ENCODE results near the gene NES.
A peak's percentile ranks its signal among the peaks of the same experiment; 100 is the strongest.

Gene NES

DNA sequence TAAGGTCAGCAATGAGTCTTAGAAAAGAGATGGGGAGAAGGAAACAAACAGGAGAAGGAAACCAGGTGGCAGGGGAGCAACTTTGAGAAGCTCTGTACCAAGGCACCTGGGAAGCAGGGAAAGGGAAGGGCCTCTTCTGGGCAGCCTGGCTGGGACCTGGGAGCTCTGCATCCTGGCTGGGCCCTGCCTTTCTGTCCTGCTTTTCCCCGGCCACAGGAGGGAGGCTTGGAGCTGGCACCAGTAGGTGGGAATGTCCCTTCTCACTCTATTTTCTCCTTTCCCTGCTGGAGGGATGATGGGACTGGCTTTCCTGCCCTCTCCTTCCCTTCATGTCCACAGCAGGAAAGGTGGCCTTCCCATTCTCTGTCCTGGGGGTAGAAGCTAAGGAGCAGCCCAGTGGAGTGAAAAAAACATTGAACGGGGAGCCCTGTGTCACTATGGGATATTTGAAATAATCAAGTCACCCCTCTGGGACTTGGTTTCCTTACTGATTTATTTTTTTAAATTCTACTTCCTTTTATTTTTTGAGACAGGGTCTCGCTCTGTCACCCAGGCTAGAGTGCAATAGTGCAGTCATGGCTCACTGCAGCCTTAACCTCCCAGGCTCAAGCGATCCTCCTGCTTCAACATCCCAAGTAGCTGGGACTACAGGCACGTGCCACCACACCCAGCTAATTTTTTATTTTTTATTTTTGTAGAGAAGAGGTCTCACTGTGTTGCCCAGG, 5.1 kb upstream of the NES start:
- H3K4me1 ChIP-seq = no peaks in the 10 kb centered on the region
- H3K79me2 ChIP-seq = no peaks in the 10 kb centered on the region
- H3K27ac ChIP-seq = no peak overlapping the region
- no peak overlapping the region for H3K9ac ChIP-seq
- H3K36me3 ChIP-seq (ENCODE audit: control insufficient read depth, insufficient read depth, low read length) = no peaks in the 10 kb centered on the region
- no peaks in the 10 kb centered on the region for H3K9me3 ChIP-seq (ENCODE audit: control insufficient read depth, low read length)
- H3K27me3 ChIP-seq (ENCODE audit: control insufficient read depth, insufficient read depth, low read length) = peaks cover 8% of the 10 kb centered on the region
- TF ChIP-seq, protein P1, sequence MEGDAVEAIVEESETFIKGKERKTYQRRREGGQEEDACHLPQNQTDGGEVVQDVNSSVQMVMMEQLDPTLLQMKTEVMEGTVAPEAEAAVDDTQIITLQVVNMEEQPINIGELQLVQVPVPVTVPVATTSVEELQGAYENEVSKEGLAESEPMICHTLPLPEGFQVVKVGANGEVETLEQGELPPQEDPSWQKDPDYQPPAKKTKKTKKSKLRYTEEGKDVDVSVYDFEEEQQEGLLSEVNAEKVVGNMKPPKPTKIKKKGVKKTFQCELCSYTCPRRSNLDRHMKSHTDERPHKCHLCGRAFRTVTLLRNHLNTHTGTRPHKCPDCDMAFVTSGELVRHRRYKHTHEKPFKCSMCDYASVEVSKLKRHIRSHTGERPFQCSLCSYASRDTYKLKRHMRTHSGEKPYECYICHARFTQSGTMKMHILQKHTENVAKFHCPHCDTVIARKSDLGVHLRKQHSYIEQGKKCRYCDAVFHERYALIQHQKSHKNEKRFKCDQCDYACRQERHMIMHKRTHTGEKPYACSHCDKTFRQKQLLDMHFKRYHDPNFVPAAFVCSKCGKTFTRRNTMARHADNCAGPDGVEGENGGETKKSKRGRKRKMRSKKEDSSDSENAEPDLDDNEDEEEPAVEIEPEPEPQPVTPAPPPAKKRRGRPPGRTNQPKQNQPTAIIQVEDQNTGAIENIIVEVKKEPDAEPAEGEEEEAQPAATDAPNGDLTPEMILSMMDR (IDR thresholded peaks at IDR 0.05) = no peak
- H2AFZ ChIP-seq = no peak overlapping the region
- no peak overlapping the region for H3K4me2 ChIP-seq (ENCODE audit: low read length)
- H3K4me3 ChIP-seq (ENCODE audit: low read depth, low read length) = no peak overlapping the region

DNA sequence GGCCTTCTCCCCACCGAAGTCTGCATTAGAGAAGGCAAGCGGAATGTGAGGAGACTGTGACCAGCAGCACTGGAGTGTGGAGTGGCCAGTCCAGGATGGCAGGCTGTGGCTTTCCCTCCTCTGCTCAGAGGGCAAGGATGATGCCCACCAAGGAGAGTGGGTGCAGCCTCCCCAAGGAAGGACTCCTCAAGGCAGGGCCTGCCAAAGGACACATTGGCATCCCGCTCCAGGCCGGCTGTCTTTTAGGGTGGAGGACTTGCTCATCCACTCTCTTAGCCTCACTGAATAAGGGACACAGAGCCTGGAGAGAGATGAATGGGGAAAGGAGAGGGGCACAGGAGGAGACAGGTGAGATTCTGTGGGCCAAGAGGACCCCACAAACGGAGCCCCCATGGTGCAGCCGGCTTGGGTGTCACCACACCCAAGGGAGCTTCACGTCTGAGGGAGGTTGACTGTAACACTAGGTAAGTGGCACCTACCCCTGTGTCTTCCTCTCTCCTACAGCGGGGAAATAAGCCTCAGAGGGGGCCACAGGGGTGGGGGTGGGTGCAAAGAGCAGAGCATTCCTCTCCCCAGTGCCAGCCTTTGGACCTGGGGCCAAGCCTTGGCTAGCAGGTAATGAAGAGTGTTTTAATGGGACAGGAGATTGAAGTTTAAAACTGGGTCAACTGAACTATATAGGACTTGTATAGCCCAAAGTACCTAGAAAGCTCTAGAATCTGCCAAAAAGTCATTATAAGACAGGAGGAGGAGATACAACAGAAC, 4.2 kb upstream of the NES start:
- TF ChIP-seq, protein P1 (IDR thresholded peaks at IDR 0.05) = no peak
- H3K9me3 ChIP-seq (ENCODE audit: control insufficient read depth, low read length) = no peaks in the 10 kb centered on the region
- H3K36me3 ChIP-seq (ENCODE audit: control insufficient read depth, insufficient read depth, low read length) = no peaks in the 10 kb centered on the region
- H3K9ac ChIP-seq = no peak overlapping the region
- H3K4me2 ChIP-seq (ENCODE audit: low read length) = no peak overlapping the region
- no peak overlapping the region for H3K4me3 ChIP-seq (ENCODE audit: low read depth, low read length)
- no peak overlapping the region for H3K27ac ChIP-seq
- no peaks in the 10 kb centered on the region for H3K4me1 ChIP-seq
- no peaks in the 10 kb centered on the region for H3K79me2 ChIP-seq
- no peak overlapping the region for H2AFZ ChIP-seq
- H3K27me3 ChIP-seq (ENCODE audit: control insufficient read depth, insufficient read depth, low read length) = peaks cover 12% of the 10 kb centered on the region

DNA sequence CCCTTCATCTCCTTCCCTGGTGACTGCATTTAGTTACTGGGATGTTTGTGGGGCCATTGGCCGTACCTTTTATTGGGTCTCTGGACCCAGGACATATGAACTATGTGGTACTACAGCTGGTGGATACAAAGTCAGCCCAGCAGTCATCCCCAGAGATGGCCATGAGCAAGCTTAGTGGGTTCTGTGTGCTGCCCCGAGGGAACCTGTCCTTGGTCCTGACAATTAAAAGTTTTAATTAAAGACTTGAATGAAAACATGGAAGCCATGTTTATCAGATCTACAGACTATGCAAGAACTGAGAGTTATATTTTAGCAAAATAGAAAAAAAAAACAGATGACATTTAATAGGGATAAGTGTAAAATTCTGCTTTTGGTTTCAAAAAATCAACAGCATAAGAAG, 2.8 kb upstream of the NES start:
- H3K27me3 ChIP-seq (ENCODE audit: control insufficient read depth, insufficient read depth, low read length) = peaks cover 12% of the 10 kb centered on the region

DNA sequence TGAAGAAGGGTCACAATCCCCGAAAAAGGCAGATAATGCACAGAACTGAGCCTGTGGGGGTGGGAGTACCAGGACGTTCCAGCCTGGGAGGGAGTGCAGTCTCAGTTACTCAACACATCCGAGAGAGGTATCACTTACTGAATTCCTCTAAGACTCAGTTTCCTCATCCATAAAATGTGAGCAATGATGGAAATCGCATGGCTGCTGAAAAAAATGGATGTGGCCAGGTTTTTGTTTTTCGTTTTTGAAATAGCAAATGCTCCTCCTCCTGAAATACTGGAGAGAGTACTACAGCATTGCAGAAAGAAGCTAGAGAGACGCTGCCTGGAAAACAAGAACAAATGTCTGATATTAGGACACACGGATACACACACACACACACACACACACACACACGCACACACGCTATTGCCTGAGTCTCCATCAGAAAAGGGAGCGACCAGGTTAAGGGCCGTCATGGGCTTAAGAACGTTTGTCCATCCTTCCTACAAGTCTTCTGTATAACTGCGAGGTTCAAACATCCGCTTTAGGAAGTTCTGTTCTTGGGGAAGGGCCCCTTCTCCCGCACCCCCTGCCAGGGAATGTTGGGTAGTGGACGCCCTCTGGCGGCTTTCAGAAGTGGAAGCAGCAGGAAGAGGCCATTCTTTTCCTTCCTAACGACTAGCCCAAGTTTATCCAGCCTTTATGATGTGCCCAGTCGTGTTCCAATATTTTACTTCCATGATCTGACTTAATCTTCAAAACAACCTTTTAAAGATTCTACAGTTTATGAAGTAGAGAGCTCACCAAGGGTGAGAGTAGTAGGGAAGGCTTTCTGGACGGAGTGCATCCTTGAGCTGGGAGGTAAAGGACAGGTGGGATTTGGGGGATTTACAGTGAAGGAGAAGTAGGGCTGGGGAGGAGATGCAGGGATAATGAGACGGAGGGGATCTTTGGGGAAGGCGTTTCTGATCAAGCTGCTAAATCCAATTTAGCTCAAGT, 699 bp upstream of the NES start:
- H3K79me2 ChIP-seq = no peaks in the 10 kb centered on the region
- no peak overlapping the region for H3K27ac ChIP-seq
- H2AFZ ChIP-seq = no peak overlapping the region
- peak overlapping the region; percentile 33 for H3K4me3 ChIP-seq (ENCODE audit: low read depth, low read length)
- H3K36me3 ChIP-seq (ENCODE audit: control insufficient read depth, insufficient read depth, low read length) = no peaks in the 10 kb centered on the region
- peaks cover 9% of the 10 kb centered on the region for H3K27me3 ChIP-seq (ENCODE audit: control insufficient read depth, insufficient read depth, low read length)
- no peaks in the 10 kb centered on the region for H3K9me3 ChIP-seq (ENCODE audit: control insufficient read depth, low read length)
- no peak overlapping the region for H3K9ac ChIP-seq
- TF ChIP-seq, protein P1 (IDR thresholded peaks at IDR 0.05) = peak; percentile 66
- no peaks in the 10 kb centered on the region for H3K4me1 ChIP-seq
- peak overlapping the region; percentile 46 for H3K4me2 ChIP-seq (ENCODE audit: low read length)

More for the DNA sequence above, 2.8 kb upstream of the NES start:
- Histone ChIP-seq H2AFZ (no peak overlapping the region), H3K4me3 (ENCODE audit: low read depth, low read length) (no peak overlapping the region), H3K27ac (no peak overlapping the region), H3K79me2 (no peaks in the 10 kb centered on the region), H3K4me1 (no peaks in the 10 kb centered on the region), H3K9me3 (ENCODE audit: control insufficient read depth, low read length) (no peaks in the 10 kb centered on the region), H3K36me3 (ENCODE audit: control insufficient read depth, insufficient read depth, low read length) (no peaks in the 10 kb centered on the region), H3K9ac (no peak overlapping the region), H3K4me2 (ENCODE audit: low read length) (no peak overlapping the region)
- TF ChIP-seq, protein P1 (IDR thresholded peaks at IDR 0.05) = no peak

Measured in parathyroid adenoma (tissue), 2 donors.